GM12874 (cell line): ENCODE results near the gene NDUFAF7.

Experiments used
- CTCF ChIP-seq: IDR thresholded peaks from 2 replicates; pipeline ENCODE4 v1.5.1; 2011; ENCODE audit warnings: low read depth, mild to moderate bottlenecking, control low read depth, low read length, moderate library complexity; ENCODE audit not compliant: insufficient read depth

NDUFAF7 gene

GRCh38 chr2:37226863-37227262 is 4.6 kb upstream of the NDUFAF7 start:
- TF ChIP-seq CTCF, result no peak

DNA sequence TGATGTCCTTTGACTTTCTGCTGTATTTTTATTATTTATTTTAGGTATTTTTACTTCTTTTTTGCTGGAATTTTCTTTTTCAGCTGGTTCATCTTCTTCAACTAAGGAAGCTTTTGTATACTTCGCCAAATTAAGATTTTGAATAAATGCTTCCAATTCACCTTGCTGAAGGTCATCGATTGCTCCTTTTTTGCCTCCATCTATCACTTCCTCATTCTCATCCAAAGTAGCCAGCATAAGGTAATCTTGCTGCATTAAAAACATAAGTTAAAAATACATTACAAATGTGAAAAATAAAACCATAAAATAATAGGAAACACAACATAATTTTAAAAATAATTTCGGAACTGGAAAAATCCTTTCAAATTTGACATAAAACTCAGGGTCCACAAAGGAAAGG is 2.7 kb upstream of the NDUFAF7 start:
- no peak for TF ChIP-seq CTCF

- TF ChIP-seq CTCF, result no peak
Observed at GRCh38 chr2:37230581-37230980, 877 bp upstream of the NDUFAF7 start.

GRCh38 chr2:37232131-37232933 is 874 bp downstream of the NDUFAF7 start:
- no peak for TF ChIP-seq CTCF

GRCh38 chr2:37243435-37243834 is 12.0 kb downstream of the NDUFAF7 start:
- TF ChIP-seq CTCF, result no peak

DNA sequence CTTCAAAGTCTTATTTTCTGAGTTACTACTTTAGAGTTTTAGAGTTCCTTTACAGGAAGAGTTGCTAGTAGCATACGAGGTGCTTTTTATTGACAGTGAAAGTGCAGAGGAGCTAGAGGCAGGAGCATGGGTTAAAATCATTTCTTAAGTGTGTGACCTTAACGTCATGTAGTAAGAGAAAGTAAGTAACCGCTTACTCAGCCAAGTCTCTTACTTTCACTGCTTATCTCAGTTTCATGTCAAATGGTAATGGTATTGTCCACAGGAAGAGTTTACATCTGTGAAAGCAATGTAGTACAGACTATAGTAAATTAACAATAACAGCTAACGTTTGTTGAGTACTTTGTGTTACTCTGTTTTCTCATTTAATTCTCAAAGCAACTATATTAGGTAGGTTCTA is 12.6 kb downstream of the NDUFAF7 start:
- no peak for TF ChIP-seq CTCF

DNA sequence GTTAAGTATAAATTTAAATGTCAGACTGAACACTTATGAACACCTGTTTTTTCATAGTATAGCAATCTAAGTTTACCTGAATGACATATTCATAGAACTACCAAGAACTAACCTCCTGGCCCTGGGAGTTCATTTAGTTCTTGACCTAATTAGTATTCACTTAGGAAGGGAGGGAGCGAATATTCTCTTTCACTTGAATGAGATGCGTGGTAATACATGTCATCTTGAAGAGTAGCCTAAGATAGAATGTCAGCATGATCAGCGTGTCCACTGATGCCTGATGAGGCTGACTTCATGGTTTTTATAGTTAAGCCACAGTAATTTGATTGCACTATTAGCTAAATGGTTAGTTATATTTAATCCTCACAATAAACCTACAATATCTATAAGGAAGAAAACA is 13.3 kb downstream of the NDUFAF7 start:
- TF ChIP-seq CTCF, result no peak

DNA sequence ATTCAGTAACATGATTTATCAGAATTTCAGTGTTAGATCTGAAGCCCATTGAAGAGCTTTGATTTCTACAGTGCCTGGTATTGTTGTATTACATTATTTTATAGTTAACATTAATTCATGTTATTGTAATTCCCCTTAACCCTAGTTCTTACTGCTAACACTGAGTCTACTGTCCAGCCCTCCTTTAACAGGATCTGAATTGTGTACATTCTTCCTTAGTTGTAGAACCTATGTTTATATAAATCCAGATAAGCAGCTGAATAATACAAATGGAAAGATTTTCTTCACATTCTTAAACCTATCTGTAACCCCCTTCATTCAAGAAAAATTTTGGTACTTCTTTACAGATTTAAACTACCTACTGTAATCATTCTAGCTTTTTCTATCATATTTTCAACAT is 14.7 kb downstream of the NDUFAF7 start:
- TF ChIP-seq CTCF, result no peak
